CD8-positive, alpha-beta memory T cell (primary cell): ENCODE results near the gene PLA1A. TPM values are rescaled to one million over a fixed set of nuclear protein-coding genes. Genes with fewer than 3 reads are reported as not detected.
"Not testable (repeated sequence)": the region's sequence is repeated elsewhere in the genome, so short reads cannot be mapped to it uniquely, and the experiment has no call there.

Experiments used
- CTCF ChIA-PET: fragments of 350-600 bp; sonication (Branson Sonifier 250); formaldehyde crosslinking; loops from one replicate; lab custom pipeline; 2021; ENCODE audit warnings: antibody characterized with exemption; lab: Charles Lee
- POLR2A ChIA-PET: fragments of 350-600 bp; sonication (Branson Sonifier 250); formaldehyde crosslinking; loops from one replicate; lab custom pipeline; 2021; ENCODE audit warnings: antibody characterized with exemption; lab: Charles Lee
- DNase-seq, 5 donors: peaks; one replicate each; pipeline versions ENCODE4 v3.0.0 to v3.0.0-alpha.2; 2020 to 2022; ENCODE audit warnings: mixed read lengths in 1 of 5
- H3K27ac ChIP-seq: one replicate; pipeline ENCODE4 v1.7.0; 2013; ENCODE audit warnings: low read depth, mild to moderate bottlenecking, low read length, moderate library complexity
- H3K27me3 ChIP-seq: 2 replicates; pipeline ENCODE4 v1.7.0; 2013; ENCODE audit warnings: low read length, mild to moderate bottlenecking; ENCODE audit not compliant: insufficient read depth, poor library complexity, severe bottlenecking
- H3K36me3 ChIP-seq: 2 replicates; pipeline ENCODE4 v1.7.0; 2013; ENCODE audit warnings: mild to moderate bottlenecking, low read length, moderate library complexity; ENCODE audit not compliant: insufficient read depth
- H3K4me1 ChIP-seq: 2 replicates; pipeline ENCODE4 v1.7.0; 2013; ENCODE audit warnings: mild to moderate bottlenecking, low read length, moderate library complexity; ENCODE audit not compliant: insufficient read depth
- H3K4me3 ChIP-seq: 2 replicates; pipeline ENCODE4 v1.7.0; 2013; ENCODE audit warnings: mild to moderate bottlenecking, low read length
- H3K9me3 ChIP-seq: 2 replicates; pipeline ENCODE4 v1.7.0; 2013; ENCODE audit warnings: mild to moderate bottlenecking, low read length
- H3K27ac Mint-ChIP-seq, 8 donors: one replicate each; pipeline ENCODE4 v1.8.0; 2020 to 2021; ENCODE audit warnings: mixed read lengths in 8 of 8, mild to moderate bottlenecking in 6 of 8, inconsistent platforms in 3 of 8, moderate library complexity in 3 of 8
- H3K27me3 Mint-ChIP-seq, 2 donors: one replicate each; pipeline ENCODE4 v1.8.0; 2020 to 2021; ENCODE audit warnings: mixed read lengths in 2 of 2, mild to moderate bottlenecking in 1 of 2, moderate library complexity in 1 of 2
- H3K36me3 Mint-ChIP-seq, 3 donors: one replicate each; pipeline ENCODE4 v1.8.0; 2020 to 2021; ENCODE audit warnings: mixed read lengths in 3 of 3, inconsistent platforms in 1 of 3, mild to moderate bottlenecking in 1 of 3
- H3K4me1 Mint-ChIP-seq, 3 donors: one replicate each; pipeline ENCODE4 v1.8.0; 2020 to 2021; ENCODE audit warnings: mixed read lengths in 3 of 3, inconsistent platforms in 1 of 3, mild to moderate bottlenecking in 1 of 3
- H3K4me3 Mint-ChIP-seq, 7 donors: one replicate each; pipeline ENCODE4 v1.8.0; 2020 to 2021; ENCODE audit warnings: mixed read lengths in 7 of 7, mild to moderate bottlenecking in 6 of 7, moderate library complexity in 4 of 7, inconsistent platforms in 2 of 7
- H3K9me3 Mint-ChIP-seq, 5 donors: one replicate each; pipeline ENCODE4 v1.8.0; 2020 to 2022; ENCODE audit warnings: mixed read lengths in 5 of 5, mild to moderate bottlenecking in 3 of 5, moderate library complexity in 2 of 5, inconsistent platforms in 1 of 5
- polyA plus RNA-seq: library from polyadenylated mRNA; unstranded; fragments of 300-500 nt; fragmentation: Illumina TruSeq; gene quantifications from one replicate; pipeline ENCODE4 v1.2.3, GENCODE V29; 2021
- total RNA-seq, 2 experiments: library from RNA; stranded (reverse); gene quantifications; one replicate each; pipeline ENCODE4 v1.2.3, GENCODE V29; 2021

PLA1A gene
- total and polyA plus RNA-seq, 3 experiments from 2014 or later: 0.16 TPM; not detected in 2

GRCh38 chr3:119563334-119563733 lies 34.4 kb upstream of the PLA1A start:
- H3K9me3 Mint-ChIP-seq, H3K36me3 ChIP-seq, H3K36me3 Mint-ChIP-seq, H3K27ac ChIP-seq, H3K4me1 ChIP-seq, H3K27me3 Mint-ChIP-seq, DNase-seq, H3K27me3 ChIP-seq, H3K9me3 ChIP-seq, H3K4me3 Mint-ChIP-seq, POLR2A ChIA-PET, H3K27ac Mint-ChIP-seq, H3K4me3 ChIP-seq: not testable (repeated sequence)
- peaks cover 15 to 23% (median 17%) of the 10 kb centered on the region in 3 donors for H3K4me1 Mint-ChIP-seq
- CTCF ChIA-PET: interaction anchor here (0.9 kb wide), 1 partner anchor 679 kb away, joined by 3 read pairs; no protein-coding TSS in a partner anchor

GRCh38 chr3:119569156-119569555 lies 28.5 kb upstream of the PLA1A start:
- Histone ChIP-seq H3K27me3 (no peaks in the 10 kb centered on the region), H3K27ac (no peak overlapping the region), H3K4me1 (no peaks in the 10 kb centered on the region), H3K9me3 (no peaks in the 10 kb centered on the region), H3K36me3 (no peaks in the 10 kb centered on the region), H3K4me3 (no peak overlapping the region)
- H3K27ac Mint-ChIP-seq: peak overlapping the region in 1 of 8 donors; percentile 68
- peaks cover 0 to 5% (median 0%) of the 10 kb centered on the region in 3 donors for H3K36me3 Mint-ChIP-seq
- ChIA-PET POLR2A (no interaction called here), CTCF (no interaction called here)
- no peak overlapping the region for H3K4me3 Mint-ChIP-seq
- H3K4me1 Mint-ChIP-seq: no peaks in the 10 kb centered on the region
- peaks cover 16 to 34% of the 10 kb centered on the region in 2 donors for H3K27me3 Mint-ChIP-seq
- H3K9me3 Mint-ChIP-seq: no peaks in the 10 kb centered on the region
- no peak for DNase-seq

- Histone ChIP-seq H3K9me3 (no peaks in the 10 kb centered on the region), H3K4me3 (no peak overlapping the region), H3K27ac (no peak overlapping the region), H3K4me1 (no peaks in the 10 kb centered on the region), H3K27me3 (no peaks in the 10 kb centered on the region), H3K36me3 (no peaks in the 10 kb centered on the region)
- no peak overlapping the region for H3K27ac Mint-ChIP-seq
- POLR2A ChIA-PET: no interaction called here
- peaks cover 16 to 34% of the 10 kb centered on the region in 2 donors for H3K27me3 Mint-ChIP-seq
- CTCF ChIA-PET: no interaction called here
- H3K4me1 Mint-ChIP-seq: no peaks in the 10 kb centered on the region
- no peak overlapping the region for H3K4me3 Mint-ChIP-seq
- H3K36me3 Mint-ChIP-seq: peaks cover 0 to 5% (median 0%) of the 10 kb centered on the region in 3 donors
- DNase-seq: no peak
- H3K9me3 Mint-ChIP-seq: no peaks in the 10 kb centered on the region
Observed at GRCh38 chr3:119570229-119570628, 27.5 kb upstream of the PLA1A start.

GRCh38 chr3:119571230-119571629 lies 26.5 kb upstream of the PLA1A start:
- H3K36me3 ChIP-seq: no peaks in the 10 kb centered on the region
- H3K27ac Mint-ChIP-seq: no peak overlapping the region
- H3K27me3 Mint-ChIP-seq: peaks cover 16 to 34% of the 10 kb centered on the region in 2 donors
- no peaks in the 10 kb centered on the region for H3K9me3 ChIP-seq
- no peaks in the 10 kb centered on the region for H3K27me3 ChIP-seq
- H3K9me3 Mint-ChIP-seq: no peaks in the 10 kb centered on the region
- CTCF ChIA-PET: no interaction called here
- no peak overlapping the region for H3K4me3 ChIP-seq
- H3K27ac ChIP-seq: no peak overlapping the region
- DNase-seq: no peak
- no peaks in the 10 kb centered on the region for H3K4me1 Mint-ChIP-seq
- POLR2A ChIA-PET: no interaction called here
- H3K4me1 ChIP-seq: no peaks in the 10 kb centered on the region
- no peak overlapping the region for H3K4me3 Mint-ChIP-seq
- peaks cover 0 to 5% (median 0%) of the 10 kb centered on the region in 3 donors for H3K36me3 Mint-ChIP-seq

GRCh38 chr3:119571688-119572087 lies 26.0 kb upstream of the PLA1A start:
- DNase-seq: no peak
- Histone ChIP-seq H3K4me1 (no peaks in the 10 kb centered on the region), H3K9me3 (no peaks in the 10 kb centered on the region), H3K27ac (no peak overlapping the region), H3K4me3 (no peak overlapping the region), H3K27me3 (no peaks in the 10 kb centered on the region), H3K36me3 (no peaks in the 10 kb centered on the region)
- Mint-ChIP-seq H3K36me3 (peaks cover 0 to 5% (median 0%) of the 10 kb centered on the region in 3 donors), H3K4me1 (no peaks in the 10 kb centered on the region), H3K27me3 (peaks cover 16 to 34% of the 10 kb centered on the region in 2 donors), H3K4me3 (no peak overlapping the region), H3K27ac (peak overlapping the region in 1 of 8 donors; percentile 22), H3K9me3 (no peaks in the 10 kb centered on the region)
- POLR2A ChIA-PET: no interaction called here
- CTCF ChIA-PET: no interaction called here

GRCh38 chr3:119575507-119575906 lies 22.2 kb upstream of the PLA1A start:
- H3K4me1 ChIP-seq: no peaks in the 10 kb centered on the region
- peaks cover 13 to 14% (median 14%) of the 10 kb centered on the region in 3 donors for H3K4me1 Mint-ChIP-seq
- H3K27ac Mint-ChIP-seq: no peak overlapping the region
- no peaks in the 10 kb centered on the region for H3K36me3 ChIP-seq
- no peaks in the 10 kb centered on the region for H3K9me3 ChIP-seq
- no peak overlapping the region for H3K27ac ChIP-seq
- H3K9me3 Mint-ChIP-seq: no peaks in the 10 kb centered on the region
- no peak overlapping the region for H3K4me3 ChIP-seq
- peaks cover 0 to 6% (median 0%) of the 10 kb centered on the region in 3 donors for H3K36me3 Mint-ChIP-seq
- H3K27me3 Mint-ChIP-seq: peaks cover 11 to 15% of the 10 kb centered on the region in 2 donors
- CTCF ChIA-PET: no interaction called here
- DNase-seq: no peak
- POLR2A ChIA-PET: no interaction called here
- no peaks in the 10 kb centered on the region for H3K27me3 ChIP-seq
- no peak overlapping the region for H3K4me3 Mint-ChIP-seq

- peak within 1 kb of the TSS; percentile 57 for H3K27ac ChIP-seq
- H3K36me3 Mint-ChIP-seq: peaks cover 0 to 6% (median 0%) of the 10 kb centered on the region in 3 donors
- DNase-seq: peak; percentile 17 to 65 (median 32)
- peaks cover 15 to 24% (median 15%) of the 10 kb centered on the region in 3 donors for H3K4me1 Mint-ChIP-seq
- H3K4me3 Mint-ChIP-seq: peak within 1 kb of the TSS; percentile 85 to 97 (median 95)
- H3K9me3 Mint-ChIP-seq: no peaks in the 10 kb centered on the region
- peak within 1 kb of the TSS; percentile 74 for H3K4me3 ChIP-seq
- peaks cover 3 to 7% of the 10 kb centered on the region in 2 donors for H3K27me3 Mint-ChIP-seq
- no peaks in the 10 kb centered on the region for H3K4me1 ChIP-seq
- H3K9me3 ChIP-seq: no peaks in the 10 kb centered on the region
- no peaks in the 10 kb centered on the region for H3K27me3 ChIP-seq
- CTCF ChIA-PET: interaction anchor here (1.4 kb wide), 1 partner anchor 18 kb away, joined by 3 read pairs; no protein-coding TSS in a partner anchor
- H3K36me3 ChIP-seq: no peaks in the 10 kb centered on the region
- POLR2A ChIA-PET: no interaction called here
- H3K27ac Mint-ChIP-seq: peak within 1 kb of the TSS; percentile 9 to 96 (median 92)
Observed at GRCh38 chr3:119579366-119580066, 18.2 kb upstream of the PLA1A start, which contains the start of gene ADPRH. TSS of gene ADPRH (plus strand) at chr3:119579492. CDS start at chr3:119582170, 2,678 bp downstream.

GRCh38 chr3:119580067-119580760 lies 17.5 kb upstream of the PLA1A start:
- Mint-ChIP-seq H3K4me3 (peak overlapping the region; percentile 85 to 97 (median 95)), H3K36me3 (peaks cover 0 to 6% (median 0%) of the 10 kb centered on the region in 3 donors), H3K4me1 (peaks cover 15 to 24% (median 15%) of the 10 kb centered on the region in 3 donors), H3K27ac (peak overlapping the region; percentile 8 to 96 (median 91)), H3K9me3 (no peaks in the 10 kb centered on the region), H3K27me3 (peaks cover 3 to 7% of the 10 kb centered on the region in 2 donors)
- ChIA-PET CTCF (interaction anchor here (1.4 kb wide), 1 partner anchor 18 kb away, joined by 3 read pairs; no protein-coding TSS in a partner anchor), POLR2A (no interaction called here)
- Histone ChIP-seq H3K27ac (peak overlapping the region; percentile 57), H3K9me3 (no peaks in the 10 kb centered on the region), H3K36me3 (no peaks in the 10 kb centered on the region), H3K4me3 (peak overlapping the region; percentile 74), H3K4me1 (no peaks in the 10 kb centered on the region), H3K27me3 (no peaks in the 10 kb centered on the region)
- peak in 2 of 5 donors; percentile 13 to 51 for DNase-seq
